BE2C (cell line): ENCODE data around the gene ANKRD13D.

Experiments
- DNase-seq: peaks from one replicate; pipeline ENCODE4 v3.0.0-alpha.2; 2020
- H3K27me3 ChIP-seq: fragments of 250-450 bp; sonication (Bioruptor Pico); 2 replicates; pipeline ENCODE4 v1.5.1; 2020; ENCODE audit warnings: mild to moderate bottlenecking
- H3K36me3 ChIP-seq: fragments of 250-450 bp; sonication (Bioruptor Pico); 2 replicates; pipeline ENCODE4 v1.5.1; 2020; ENCODE audit warnings: mild to moderate bottlenecking
- H3K4me1 ChIP-seq: fragments of 250-450 bp; sonication (Bioruptor Pico); 2 replicates; pipeline ENCODE4 v1.5.1; 2020
- H3K4me3 ChIP-seq: 2 replicates; pipeline ENCODE4 v1.5.1; 2011; ENCODE audit warnings: low read depth, low read length
- H3K9me3 ChIP-seq: fragments of 250-450 bp; sonication (Bioruptor Pico); 2 replicates; pipeline ENCODE4 v1.5.1; 2020
- CTCF ChIP-seq: IDR thresholded peaks from 2 replicates; pipeline ENCODE4 v1.5.1; 2012; ENCODE audit warnings: mild to moderate bottlenecking, low read depth, low read length

Gene ANKRD13D

GRCh38 chr11:67310246-67311050 lies 21.3 kb downstream of the ANKRD13D start:
- Histone ChIP-seq H3K9me3 (no peaks in the 10 kb centered on the region), H3K4me3 (no peak overlapping the region), H3K4me1 (peaks cover 2% of the 10 kb centered on the region; the same call in 1 of the 2 replicates), H3K27me3 (no peaks in the 10 kb centered on the region), H3K36me3 (no peaks in the 10 kb centered on the region)
- no peak for TF ChIP-seq CTCF
- DNase-seq = no peak

- Histone ChIP-seq H3K36me3 (no peaks in the 10 kb centered on the region), H3K4me1 (peaks cover 2% of the 10 kb centered on the region; the same call in 1 of the 2 replicates), H3K4me3 (no peak overlapping the region), H3K9me3 (no peaks in the 10 kb centered on the region), H3K27me3 (no peaks in the 10 kb centered on the region)
- DNase-seq = no peak
- TF ChIP-seq CTCF = no peak
Observed at GRCh38 chr11:67311051-67311555, 22.0 kb downstream of the ANKRD13D start.

- Histone ChIP-seq H3K4me1 (peaks cover 2% of the 10 kb centered on the region; the same call in 1 of the 2 replicates), H3K27me3 (no peaks in the 10 kb centered on the region), H3K36me3 (no peaks in the 10 kb centered on the region), H3K4me3 (no peak overlapping the region), H3K9me3 (no peaks in the 10 kb centered on the region)
- no peak for DNase-seq
- TF ChIP-seq CTCF = no peak
Observed at GRCh38 chr11:67311556-67312082, 22.5 kb downstream of the ANKRD13D start.

GRCh38 chr11:67312187-67313021 lies 23.3 kb downstream of the ANKRD13D start:
- no peak for TF ChIP-seq CTCF
- Histone ChIP-seq H3K4me1 (peaks cover 2% of the 10 kb centered on the region; the same call in 1 of the 2 replicates), H3K27me3 (no peaks in the 10 kb centered on the region), H3K9me3 (no peaks in the 10 kb centered on the region), H3K36me3 (no peaks in the 10 kb centered on the region), H3K4me3 (no peak overlapping the region)
- DNase-seq = no peak

GRCh38 chr11:67313125-67313890 lies 24.2 kb downstream of the ANKRD13D start:
- no peak for DNase-seq
- H3K4me1 ChIP-seq = peaks cover 2% of the 10 kb centered on the region; the same call in 1 of the 2 replicates
- no peak for TF ChIP-seq CTCF
- H3K9me3 ChIP-seq = no peaks in the 10 kb centered on the region
- H3K27me3 ChIP-seq = no peaks in the 10 kb centered on the region
- no peak overlapping the region for H3K4me3 ChIP-seq
- H3K36me3 ChIP-seq = no peaks in the 10 kb centered on the region
